K562 (cell line): ENCODE data around the gene TSPOAP1. TPM values are rescaled to one million over a fixed set of nuclear protein-coding genes. Genes with fewer than 3 reads are reported as not detected.

Experiments
- ATAC-seq: fragments of 200-7000 bp; cut with Tn5 transposase; 3 replicates; pipeline ENCODE4 v1.9.1; 2020; ENCODE audit warnings: moderate library complexity
- BruUV-seq: library from RNA; stranded (reverse); fragments of 400-500 nt; replicated peaks from 2 replicates; lab custom pipeline; 2021; lab: Mats Ljungman, UMichigan
- CTCF ChIA-PET: fragments of 300-600 bp; formaldehyde crosslinking; extraction: SDS; loops from one replicate; lab custom pipeline; 2021; ENCODE audit warnings: low intra/inter-chr PET ratio; lab: Yijun Ruan, JAX
- POLR2A ChIA-PET: fragments of 300-600, 350-650 bp; sonication (Branson Sonifier 250); formaldehyde crosslinking; extraction: SDS; loops from one replicate; lab custom pipeline; 2021; ENCODE audit warnings: antibody characterized with exemption, inconsistent platforms; lab: Yijun Ruan, JAX
- DNase-seq, 4 experiments: peaks; one replicate each; pipeline versions ENCODE4 v3.0.0 to v3.0.0-alpha.2; 2011 to 2018; ENCODE audit warnings: low spot score in 3 of 4, mixed read lengths in 3 of 4; ENCODE audit errors: extremely low read depth in 1 of 4
- FAIRE-seq: peaks from 2 replicates; lab custom pipeline; 2011; peaks lifted over from hg19 to GRCh38; lab: Jason Lieb, UNC
- H2AFZ ChIP-seq: 2 replicates; pipeline ENCODE4 v1.6.0; 2011; ENCODE audit warnings: low read depth, low read length, control low read depth, inconsistent platforms
- H3K27ac ChIP-seq: fragments of 200-600 bp; 3 replicates; pipeline ENCODE4 v1.8.0; 2011; ENCODE audit warnings: low read depth, mild to moderate bottlenecking, control low read depth, inconsistent platforms, low read length, moderate library complexity, mixed read lengths; ENCODE audit errors: extremely low read depth
- H3K27me3 ChIP-seq, 2 experiments: fragments of 300-600 bp in 1 of 2; 2 replicates in 1 of 2; 3 replicates in 1 of 2; pipeline versions ENCODE4 v1.6.0 to v1.8.0; 2011; ENCODE audit warnings: inconsistent platforms in 2 of 2, low read length in 2 of 2, mild to moderate bottlenecking in 1 of 2, mixed read lengths in 1 of 2, moderate library complexity in 1 of 2; ENCODE audit not compliant: control insufficient read depth in 2 of 2, insufficient read depth in 2 of 2
- H3K36me3 ChIP-seq: fragments of 300-600 bp; 3 replicates; pipeline ENCODE4 v1.8.0; 2011; ENCODE audit warnings: mild to moderate bottlenecking, low read length, inconsistent platforms; ENCODE audit not compliant: control insufficient read depth, insufficient read depth
- H3K4me1 ChIP-seq, 2 experiments: fragments of 200-600 bp in 1 of 2; replicated peaks in 1 of 2; 2 replicates in 1 of 2; 3 replicates in 1 of 2; pipeline versions ENCODE4 v1.5.1 to v1.8.0; 2011; ENCODE audit warnings: inconsistent platforms in 2 of 2, low read length in 2 of 2, mild to moderate bottlenecking in 1 of 2, mixed read lengths in 1 of 2, moderate library complexity in 1 of 2; ENCODE audit not compliant: control insufficient read depth in 2 of 2, insufficient read depth in 2 of 2
- H3K4me2 ChIP-seq: 2 replicates; pipeline ENCODE4 v1.6.1; 2011; ENCODE audit warnings: low read length, control low read depth, inconsistent platforms, mixed read lengths; ENCODE audit not compliant: insufficient read depth
- H3K4me3 ChIP-seq: fragments of 200-600 bp; sonication (generic), shearing (Covaris generic); 2 replicates; pipeline ENCODE4 v1.5.1; 2016; ENCODE audit warnings: control low read depth, inconsistent platforms
- H3K79me2 ChIP-seq: fragments of 200-600 bp; 3 replicates; pipeline ENCODE4 v1.8.0; 2011; ENCODE audit warnings: low read length, inconsistent platforms; ENCODE audit not compliant: control insufficient read depth, insufficient read depth
- H3K9ac ChIP-seq, 2 experiments: 2 replicates each; pipeline versions ENCODE4 v1.6.0 to v1.6.1; 2011; ENCODE audit warnings: low read depth in 2 of 2, low read length in 2 of 2, control low read depth in 1 of 2, inconsistent platforms in 1 of 2, mild to moderate bottlenecking in 1 of 2, mixed read lengths in 1 of 2; ENCODE audit not compliant: insufficient read depth in 1 of 2
- H3K9me1 ChIP-seq: one replicate; pipeline ENCODE4 v1.6.0; 2011; ENCODE audit warnings: inconsistent platforms, mild to moderate bottlenecking, low read length, moderate library complexity; ENCODE audit not compliant: control insufficient read depth, insufficient read depth
- H3K9me3 ChIP-seq: replicated peaks from 2 replicates; pipeline ENCODE4 v1.5.1; 2011; ENCODE audit warnings: low read depth, low read length, inconsistent platforms; ENCODE audit not compliant: control insufficient read depth, insufficient read depth
- H4K20me1 ChIP-seq: replicated peaks from 2 replicates; pipeline ENCODE4 v1.6.1; 2011; ENCODE audit warnings: low read length, inconsistent platforms, mixed read lengths; ENCODE audit not compliant: control insufficient read depth, insufficient read depth
- E2F3 ChIP-seq: fragments of 250-450 bp; sonication (Bioruptor Pico); IDR thresholded peaks from 2 replicates; pipeline ENCODE4 v1.4.0; 2020; ENCODE audit warnings: mild to moderate bottlenecking
- ESRRA ChIP-seq: fragments of 450-650 bp; IDR thresholded peaks from 2 replicates; pipeline ENCODE4 v1.6.1; 2014; ENCODE audit warnings: low read depth, mild to moderate bottlenecking, moderate library complexity, borderline replicate concordance
- ETV5 ChIP-seq: sonication (generic); formaldehyde crosslinking; IDR thresholded peaks from 2 replicates; pipeline ENCODE4 v1.4.0; 2020; ENCODE audit warnings: low read depth, mild to moderate bottlenecking, missing genetic modification reagents
- HNRNPLL ChIP-seq: fragments of 200-400 bp; formaldehyde crosslinking; IDR thresholded peaks from 2 replicates; pipeline ENCODE4 v1.6.1; 2017; ENCODE audit warnings: low read length, low read depth, mild to moderate bottlenecking; ENCODE audit not compliant: poor library complexity, severe bottlenecking
- L3MBTL2 ChIP-seq: fragments of 450-650 bp; IDR thresholded peaks from 2 replicates; pipeline ENCODE4 v1.6.1; 2016; ENCODE audit warnings: mild to moderate bottlenecking, moderate library complexity
- LEF1 ChIP-seq: fragments of 450-650 bp; IDR thresholded peaks from 2 replicates; pipeline ENCODE4 v1.6.1; 2016; ENCODE audit warnings: mild to moderate bottlenecking
- NFE2L1 ChIP-seq: fragments of 450-650 bp; IDR thresholded peaks from 2 replicates; pipeline ENCODE4 v1.6.1; 2016; ENCODE audit warnings: missing genetic modification characterization, low read depth, mild to moderate bottlenecking, missing compliant biosample characterization, moderate library complexity, borderline replicate concordance
- RBM25 ChIP-seq: fragments of 200-400 bp; formaldehyde crosslinking; IDR thresholded peaks from 2 replicates; pipeline ENCODE4 v1.6.1; 2018; ENCODE audit warnings: low read length, low read depth, moderate library complexity; ENCODE audit not compliant: severe bottlenecking
- RBM34 ChIP-seq: fragments of 200-400 bp; formaldehyde crosslinking; IDR thresholded peaks from 2 replicates; pipeline ENCODE4 v1.6.1; 2018; ENCODE audit warnings: low read length, borderline replicate concordance; ENCODE audit not compliant: insufficient read depth
- SMC3 ChIP-seq: conservative IDR thresholded peaks from 2 replicates; pipeline ENCODE4 v1.6.1; 2011; ENCODE audit warnings: low read depth, low read length, improper control_type of control experiment; ENCODE audit not compliant: insufficient read depth
- WHSC1 ChIP-seq: IDR thresholded peaks from one replicate; pipeline ENCODE4 v1.6.1; 2012; ENCODE audit warnings: low read length, control low read depth, inconsistent platforms
- ZC3H11A ChIP-seq: IDR thresholded peaks from 2 replicates; pipeline ENCODE4 v1.6.1; 2012; ENCODE audit warnings: low read depth, low read length, improper control_type of control experiment
- ZEB2 ChIP-seq: fragments of 450-650 bp; IDR thresholded peaks from 2 replicates; pipeline ENCODE4 v1.6.1; 2016
- ZNF263 ChIP-seq: sonication (generic); formaldehyde crosslinking; IDR thresholded peaks from 2 replicates; pipeline ENCODE4 v1.8.0; 2022; ENCODE audit warnings: mild to moderate bottlenecking, missing genetic modification reagents, borderline replicate concordance
- WGBS: fragments of 100-300 bp; shearing (Covaris generic); methylation state at CpG from one replicate; pipeline ENCODE4 v1.1.6; 2016; ENCODE audit warnings: low coverage, mixed read lengths; ENCODE audit not compliant: insufficient coverage; ENCODE audit errors: missing lambda C conversion rate; 5-methylcytosine and 5-hydroxymethylcytosine counted together
- in situ Hi-C: fragments of 300-500 bp; cut with MboI; formaldehyde crosslinking; loops from 4 replicates; pipeline ENCODE4 v1.15.0; 2018; ENCODE audit warnings: inconsistent platforms, mixed read lengths
- intact Hi-C: fragments of 100-400 bp; cut with micrococcal nuclease; formaldehyde crosslinking; loops from 2 replicates; pipeline ENCODE4 v1.14.2; 2022
- polyA plus RNA-seq, 8 experiments: library from polyadenylated mRNA; depleted of rRNA in 4 of 8; stranded (reverse) in 5 of 8; unstranded in 3 of 8; fragments of >200 nt; fragmentation: Nextera tagmentation in 2 of 8; fragmentation: Illumina TruSeq in 1 of 8; extraction: Ambion mirVana in 2 of 8; extraction: Trizol in 1 of 8; gene quantifications; 2 replicates each; pipeline versions ENCODE4 v1.2.1 to v1.2.3, GENCODE V29; 2011 to 2014; ENCODE audit warnings: inconsistent platforms in 1 of 8, missing spikeins in 1 of 8
- total RNA-seq, 7 experiments: library from RNA; depleted of rRNA in 6 of 7; stranded (reverse); fragments of >200 nt in 6 of 7; fragmentation: Illumina TruSeq in 2 of 7; extraction: Trizol in 2 of 7; gene quantifications; 2 replicates each; pipeline versions ENCODE4 v1.2.1 to v1.2.3, GENCODE V29; 2011 to 2021; ENCODE audit warnings: low replicate concordance in 1 of 7
- TF ChIP-seq, protein P1 (sequence below): sonication (generic); formaldehyde crosslinking; IDR thresholded peaks from 2 replicates; pipeline ENCODE4 v1.8.1; 2023; ENCODE audit warnings: mild to moderate bottlenecking, missing genetic modification reagents
- TF ChIP-seq, protein P2 (sequence below), 2 experiments: fragments of 450-650 bp; conservative IDR thresholded peaks; 2 replicates each; pipeline ENCODE4 v1.6.1; 2017; ENCODE audit warnings: mild to moderate bottlenecking in 2 of 2, moderate library complexity in 2 of 2
- TF ChIP-seq, protein P3 (sequence below): fragments of 450-650 bp; formaldehyde crosslinking; IDR thresholded peaks from 2 replicates; pipeline ENCODE4 v1.4.0; 2020; ENCODE audit warnings: mild to moderate bottlenecking, moderate library complexity

The TSPOAP1 gene
- total and polyA plus RNA-seq, 9 of the 15 experiments (the other 6 are each of a cell fraction or from before 2014, with no cell fraction given): 0.87 to 3.9 (median 1.8) TPM; not detected in 2

DNA sequence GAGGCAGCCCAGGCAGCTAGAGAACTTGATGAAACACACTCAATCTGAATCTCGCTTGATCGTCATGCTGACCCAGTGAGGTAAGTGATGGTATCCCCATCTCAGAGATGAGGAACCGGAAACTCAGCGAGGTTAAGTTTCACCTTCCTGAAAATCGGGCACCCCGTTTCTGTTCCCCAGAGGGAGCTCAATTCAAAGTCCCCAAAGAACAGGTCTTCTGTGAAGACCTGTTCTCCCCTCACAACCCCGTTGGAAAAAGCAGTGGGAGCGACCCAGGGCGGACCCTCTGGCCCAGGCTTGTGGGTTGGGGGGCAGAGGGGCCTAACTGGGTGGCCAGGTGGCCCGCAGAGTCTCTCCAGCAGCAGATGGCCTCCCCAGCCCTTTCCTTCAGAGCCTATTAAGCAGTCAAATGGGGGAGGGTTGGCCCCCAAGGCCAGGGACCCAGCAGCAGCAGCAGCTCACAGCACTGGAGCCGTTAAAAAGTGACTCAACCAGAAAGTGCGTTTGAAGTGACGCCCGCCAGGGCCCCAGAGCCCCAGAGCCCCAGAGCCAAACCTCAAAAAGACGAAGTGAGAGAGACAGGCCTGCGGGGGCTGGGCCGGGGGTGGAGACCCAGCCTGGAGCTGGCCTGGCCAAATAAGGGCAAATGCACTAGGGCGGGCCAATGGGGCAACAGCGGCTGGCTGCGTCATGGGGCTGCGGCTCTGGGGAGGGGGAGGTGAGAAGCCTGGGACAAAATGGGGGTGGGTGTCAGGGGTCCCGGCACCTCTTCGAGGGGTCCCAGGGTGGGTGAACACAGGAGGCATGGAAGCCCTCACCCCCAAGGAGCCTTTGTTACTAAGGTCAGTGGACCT, 9.2 kb upstream of the TSPOAP1 start:
- POLR2A ChIA-PET: interaction anchor here (0.6 to 10.4 kb wide), 17 partner anchors 9 to 356 kb away, joined by 3 to 257 read pairs (median 4); partner anchors contain the start of genes RNF43 and SUPT4H1
- intact Hi-C loops (loop anchor here (1.0 to 10.0 kb wide), 2 partner anchors 9 to 297 kb away; no protein-coding TSS in a partner anchor), in situ Hi-C loops (loop anchor here (5.0 kb wide), 1 partner anchor 79 kb away; the partner anchor contains the start of gene RNF43)
- H3K9ac ChIP-seq: peak overlapping the region; percentile 96 to 100
- peaks cover 9% of the 10 kb centered on the region; the same call in 2 of the 3 replicates for H3K36me3 ChIP-seq
- peaks cover 62 to 71% of the 10 kb centered on the region in 2 experiments for H3K4me1 ChIP-seq
- peaks cover 92% of the 10 kb centered on the region for H3K79me2 ChIP-seq
- under 1% methylated on average over 23 of the region's 23 CpGs for WGBS
- FAIRE-seq: peak; percentile 72
- H2AFZ ChIP-seq: peak overlapping the region; percentile 75
- CTCF ChIA-PET: no interaction called here
- H4K20me1 ChIP-seq: no peaks in the 10 kb centered on the region; the same call in 1 of the 2 replicates
- H3K27ac ChIP-seq: peak overlapping the region; percentile 99
- no peaks in the 10 kb centered on the region for H3K27me3 ChIP-seq
- TSS peak; percentile 92 for BruUV-seq
- DNase-seq: peak; percentile 58 to 96 (median 75)
- H3K9me3 ChIP-seq: no peaks in the 10 kb centered on the region
- peak; percentile 80 for ATAC-seq
- H3K4me3 ChIP-seq: peak overlapping the region; percentile 91
- H3K9me1 ChIP-seq: no peaks in the 10 kb centered on the region
- peak overlapping the region; percentile 90 for H3K4me2 ChIP-seq
- TF ChIP-seq, protein P1, sequence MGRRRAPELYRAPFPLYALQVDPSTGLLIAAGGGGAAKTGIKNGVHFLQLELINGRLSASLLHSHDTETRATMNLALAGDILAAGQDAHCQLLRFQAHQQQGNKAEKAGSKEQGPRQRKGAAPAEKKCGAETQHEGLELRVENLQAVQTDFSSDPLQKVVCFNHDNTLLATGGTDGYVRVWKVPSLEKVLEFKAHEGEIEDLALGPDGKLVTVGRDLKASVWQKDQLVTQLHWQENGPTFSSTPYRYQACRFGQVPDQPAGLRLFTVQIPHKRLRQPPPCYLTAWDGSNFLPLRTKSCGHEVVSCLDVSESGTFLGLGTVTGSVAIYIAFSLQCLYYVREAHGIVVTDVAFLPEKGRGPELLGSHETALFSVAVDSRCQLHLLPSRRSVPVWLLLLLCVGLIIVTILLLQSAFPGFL: no peak
- TF ChIP-seq RBM34 (no peak), RBM25 (no peak), ZC3H11A (no peak), ETV5 (CRISPR knock-in tag) (no peak), HNRNPLL (peak; percentile 22), SMC3 (no peak), ZNF263 (CRISPR knock-in tag) (peak; percentile 40; the same call in 1 of the 2 replicates), E2F3 (CRISPR knock-in tag) (no peak), L3MBTL2 (peak; percentile 72), ZEB2 (no peak), LEF1 (peak; percentile 89), ESRRA (peak; percentile 62; the same call in 1 of the 2 replicates), WHSC1 (no peak), NFE2L1 (tag) (no peak)
- TF ChIP-seq, protein P2, sequence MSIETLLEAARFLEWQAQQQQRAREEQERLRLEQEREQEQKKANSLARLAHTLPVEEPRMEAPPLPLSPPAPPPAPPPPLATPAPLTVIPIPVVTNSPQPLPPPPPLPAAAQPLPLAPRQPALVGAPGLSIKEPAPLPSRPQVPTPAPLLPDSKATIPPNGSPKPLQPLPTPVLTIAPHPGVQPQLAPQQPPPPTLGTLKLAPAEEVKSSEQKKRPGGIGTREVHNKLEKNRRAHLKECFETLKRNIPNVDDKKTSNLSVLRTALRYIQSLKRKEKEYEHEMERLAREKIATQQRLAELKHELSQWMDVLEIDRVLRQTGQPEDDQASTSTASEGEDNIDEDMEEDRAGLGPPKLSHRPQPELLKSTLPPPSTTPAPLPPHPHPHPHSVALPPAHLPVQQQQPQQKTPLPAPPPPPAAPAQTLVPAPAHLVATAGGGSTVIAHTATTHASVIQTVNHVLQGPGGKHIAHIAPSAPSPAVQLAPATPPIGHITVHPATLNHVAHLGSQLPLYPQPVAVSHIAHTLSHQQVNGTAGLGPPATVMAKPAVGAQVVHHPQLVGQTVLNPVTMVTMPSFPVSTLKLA (conservative IDR thresholded peaks at IDR 0.05): peak in 1 of 2 experiments; percentile 22; a peak in 1 of 4 replicates
- TF ChIP-seq, protein P3, sequence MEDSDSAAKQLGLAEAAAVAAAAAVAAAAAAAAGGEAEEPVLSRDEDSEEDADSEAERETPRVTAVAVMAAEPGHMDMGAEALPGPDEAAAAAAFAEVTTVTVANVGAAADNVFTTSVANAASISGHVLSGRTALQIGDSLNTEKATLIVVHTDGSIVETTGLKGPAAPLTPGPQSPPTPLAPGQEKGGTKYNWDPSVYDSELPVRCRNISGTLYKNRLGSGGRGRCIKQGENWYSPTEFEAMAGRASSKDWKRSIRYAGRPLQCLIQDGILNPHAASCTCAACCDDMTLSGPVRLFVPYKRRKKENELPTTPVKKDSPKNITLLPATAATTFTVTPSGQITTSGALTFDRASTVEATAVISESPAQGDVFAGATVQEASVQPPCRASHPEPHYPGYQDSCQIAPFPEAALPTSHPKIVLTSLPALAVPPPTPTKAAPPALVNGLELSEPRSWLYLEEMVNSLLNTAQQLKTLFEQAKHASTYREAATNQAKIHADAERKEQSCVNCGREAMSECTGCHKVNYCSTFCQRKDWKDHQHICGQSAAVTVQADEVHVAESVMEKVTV: peak; percentile 4; the same call in 1 of the 2 replicates
